Left colon (tissue), 2 donors: ENCODE measurements around the gene OPRD1. TPM values are rescaled to one million over a fixed set of nuclear protein-coding genes. Genes with fewer than 3 reads are reported as not detected.
A peak's percentile ranks its signal among the peaks of the same experiment; 100 is the strongest.
"Not testable (repeated sequence)": the region's sequence is repeated elsewhere in the genome, so short reads cannot be mapped to it uniquely, and the experiment has no call there.

ENCODE experiments used
- ATAC-seq: fragments of 200-7000 bp; cut with Tn5 transposase; one replicate; pipeline ENCODE4 v1.9.1; 2020; ENCODE audit warnings: mild to moderate bottlenecking, moderate library complexity
- DNase-seq, 2 donors: peaks; one replicate each; pipeline ENCODE4 v3.0.0-alpha.2; 2020
- intact Hi-C, 2 donors: fragments of 100-400 bp; cut with DNase I in 1 of 2; cut with micrococcal nuclease in 1 of 2; formaldehyde crosslinking; loops; one replicate each; pipeline versions ENCODE4 v1.11.2 to v1.14.0; 2022; cut with DNase I, micrococcal nuclease
- long read RNA-seq: library from polyadenylated mRNA; unstranded; transcript quantifications from one replicate; pipeline ENCODE4 v2.0.0, GENCODE V29; 2021
- total RNA-seq, 2 donors: library from RNA; stranded (reverse); fragmentation: NEBNext Ultra II Directional; extraction: Animal tissue kit (Norgen Biotek cat#: 25700); gene quantifications; one replicate each; pipeline ENCODE4 v1.2.1, GENCODE V29; 2021
- donor health status: DM: no; HTN: no; CAD: no.
- donor health status: DM: yes; HTN: yes; CAD: no.

The OPRD1 gene
- under 1 TPM; 0.08 to 0.09 TPM for total RNA-seq
- long read RNA-seq: 0 reads

- no peak for ATAC-seq
- intact Hi-C loops: no loop called here
Measured at GRCh38 chr1:28811766-28812668, at the start of gene OPRD1. TSS of gene OPRD1 (plus strand) at chr1:28812170. CDS start at chr1:28812384, 214 bp downstream.

GRCh38 chr1:28766532-28767183 is 45.3 kb upstream of the OPRD1 start:
- ATAC-seq (no peak), DNase-seq (no peak)
- intact Hi-C loops: no loop called here

More at GRCh38 chr1:28811766-28812668, at the start of gene OPRD1:
- no peak for DNase-seq

- intact Hi-C loops: no loop called here
- DNase-seq: no peak
- no peak for ATAC-seq
Measured at GRCh38 chr1:28770601-28771165, 41.3 kb upstream of the OPRD1 start.

GRCh38 chr1:28771921-28772320 is 40.0 kb upstream of the OPRD1 start:
- not testable (repeated sequence) for DNase-seq

DNA sequence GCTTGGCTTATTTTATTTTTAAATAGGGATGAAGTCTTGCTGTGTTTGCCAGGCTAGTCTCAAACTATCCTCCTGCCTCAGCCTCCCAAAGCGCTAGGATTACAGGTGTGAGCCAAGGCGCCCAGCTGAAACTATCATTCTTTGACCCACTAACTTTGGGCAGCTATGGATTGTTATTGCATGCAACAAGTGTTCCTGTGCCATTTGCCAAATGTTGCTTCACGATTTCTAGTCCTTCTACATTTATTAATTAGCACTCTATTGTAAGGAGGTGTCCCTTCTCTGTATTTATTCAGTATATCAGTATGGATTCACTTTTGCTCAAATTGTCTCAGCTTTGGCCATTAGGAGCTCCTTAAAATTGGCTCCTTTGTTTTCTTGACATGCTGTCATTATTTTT is 38.9 kb upstream of the OPRD1 start:
- intact Hi-C loops: no loop called here
- ATAC-seq (no peak), DNase-seq (no peak)

More at GRCh38 chr1:28771921-28772320, 40.0 kb upstream of the OPRD1 start:
- intact Hi-C loops, ATAC-seq: not testable (repeated sequence)

DNA sequence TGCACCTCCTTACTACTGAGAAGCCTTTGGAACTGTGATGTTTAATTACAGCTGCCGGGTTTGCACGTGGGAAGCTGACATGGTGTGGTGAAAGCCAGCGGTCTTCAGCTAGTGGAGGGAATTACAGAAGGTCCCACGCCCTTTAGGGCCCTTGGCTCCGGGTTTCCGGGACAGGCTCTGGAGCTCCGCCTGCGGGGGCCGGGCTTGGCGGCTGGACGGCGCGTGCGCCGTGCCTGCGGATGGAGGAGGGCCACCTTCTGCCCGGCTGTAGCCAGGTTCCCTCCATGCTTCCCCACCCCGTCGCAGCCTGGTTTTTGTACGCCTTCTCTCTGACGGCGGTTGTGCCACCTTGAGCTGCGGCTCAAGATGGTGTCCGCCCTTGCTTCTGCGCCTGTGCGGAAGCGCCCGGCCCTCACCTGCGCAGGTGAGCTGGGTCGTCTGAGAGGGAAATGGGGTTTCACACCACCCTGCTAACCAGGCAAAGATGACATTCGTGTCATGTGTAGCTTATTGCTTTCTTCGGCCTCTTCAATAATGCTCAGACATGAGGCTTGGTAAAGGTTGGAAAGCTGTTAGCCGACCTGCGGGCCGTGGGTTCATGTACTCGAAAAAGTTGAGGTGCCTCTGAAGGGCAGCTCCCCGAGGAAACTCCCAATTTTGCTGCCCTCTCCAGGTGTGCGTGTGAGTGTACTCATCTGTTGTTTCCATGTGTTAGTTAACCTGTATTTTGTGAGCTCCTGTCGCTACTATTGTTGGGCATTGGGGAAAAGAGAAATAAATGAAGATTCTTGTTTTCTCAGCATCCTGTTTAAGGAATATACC is 36.6 kb upstream of the OPRD1 start:
- peak; percentile 96 for ATAC-seq
- intact Hi-C loops: no loop called here
- DNase-seq: peak; percentile 85

GRCh38 chr1:28776341-28776740 is 35.6 kb upstream of the OPRD1 start:
- intact Hi-C loops: no loop called here
- ATAC-seq: no peak
- no peak for DNase-seq

- ATAC-seq (no peak), DNase-seq (no peak)
- intact Hi-C loops: no loop called here
Measured at GRCh38 chr1:28778021-28778420, 33.9 kb upstream of the OPRD1 start.

DNA sequence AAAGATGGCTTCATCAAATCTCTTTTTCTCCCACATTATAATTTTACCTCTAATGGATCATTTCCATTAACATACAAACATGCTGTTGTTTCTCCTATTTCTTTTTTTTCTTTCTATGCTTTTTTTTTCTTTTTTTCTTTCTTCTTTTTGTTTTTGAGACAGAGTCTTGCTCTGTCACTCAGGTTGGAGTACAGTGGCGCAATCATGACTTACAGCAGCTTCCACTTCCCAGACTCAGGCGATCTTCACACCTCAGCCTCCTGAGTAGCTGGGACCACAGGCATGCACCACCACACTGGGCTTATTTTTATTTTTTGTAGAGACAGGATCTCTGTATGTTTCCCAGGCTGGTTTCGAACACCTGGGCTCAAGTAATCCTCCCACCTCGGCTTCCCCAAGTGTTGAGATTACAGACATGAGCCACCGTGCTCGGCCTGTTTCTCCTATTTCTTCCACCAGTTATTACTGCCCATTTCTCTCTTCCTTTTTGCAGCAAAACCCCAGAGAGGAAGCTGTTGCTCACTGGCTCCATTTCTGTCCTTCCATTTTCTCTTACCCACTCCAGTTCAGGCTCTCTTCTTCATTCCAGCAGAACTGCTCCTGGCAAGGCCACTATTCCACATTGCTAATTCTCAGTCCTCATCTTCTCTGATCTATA is 32.1 kb upstream of the OPRD1 start:
- intact Hi-C loops: loop anchor here (5.0 to 10.0 kb wide), 3 partner anchors 97 to 425 kb away; no protein-coding TSS in a partner anchor
- ATAC-seq (no peak), DNase-seq (no peak)

DNA sequence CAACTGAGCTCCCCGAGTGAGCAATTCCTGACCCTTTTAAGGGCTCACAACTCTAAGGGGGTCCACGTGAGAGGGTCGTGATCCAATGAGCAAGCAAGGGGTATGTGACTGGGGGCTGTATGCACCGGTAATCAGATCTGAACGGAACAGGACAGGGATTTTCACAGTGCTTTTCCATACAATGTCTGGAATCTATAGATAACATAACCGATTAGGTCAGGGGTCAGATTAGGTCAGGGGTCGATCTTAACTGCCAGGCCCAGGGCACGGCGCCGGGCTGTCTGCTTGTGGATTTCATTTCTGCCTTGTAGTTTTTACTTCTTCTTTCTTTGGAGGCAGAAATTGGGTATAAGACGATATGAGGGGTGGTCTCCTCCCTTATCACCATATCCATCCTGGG is 30.7 kb upstream of the OPRD1 start:
- intact Hi-C loops: loop anchor here (5.0 to 10.0 kb wide), 3 partner anchors 96 to 423 kb away; no protein-coding TSS in a partner anchor
- ATAC-seq (no peak), DNase-seq (no peak)

DNA sequence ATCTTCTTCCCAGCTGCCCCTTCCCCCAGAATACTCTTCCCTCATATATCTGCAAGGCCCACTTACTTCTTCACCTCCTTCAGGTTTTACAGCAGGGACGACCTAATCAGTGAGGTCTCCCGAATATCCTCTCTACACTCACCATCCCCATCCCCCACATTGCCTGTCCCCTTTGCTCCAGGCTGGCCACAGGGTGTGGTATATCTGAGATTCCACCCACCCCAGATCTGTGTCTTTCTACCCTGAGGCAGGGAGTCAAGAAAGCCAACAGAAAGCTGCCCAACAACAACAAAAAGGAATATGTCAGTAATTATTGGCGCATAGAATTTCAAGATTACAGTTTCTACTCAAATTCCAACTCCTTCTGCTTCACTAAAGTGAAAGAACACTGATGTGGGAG is 30.0 kb upstream of the OPRD1 start:
- intact Hi-C loops: loop anchor here (5.0 to 10.0 kb wide), 3 partner anchors 95 to 423 kb away; no protein-coding TSS in a partner anchor
- DNase-seq: no peak
- ATAC-seq: no peak

DNA sequence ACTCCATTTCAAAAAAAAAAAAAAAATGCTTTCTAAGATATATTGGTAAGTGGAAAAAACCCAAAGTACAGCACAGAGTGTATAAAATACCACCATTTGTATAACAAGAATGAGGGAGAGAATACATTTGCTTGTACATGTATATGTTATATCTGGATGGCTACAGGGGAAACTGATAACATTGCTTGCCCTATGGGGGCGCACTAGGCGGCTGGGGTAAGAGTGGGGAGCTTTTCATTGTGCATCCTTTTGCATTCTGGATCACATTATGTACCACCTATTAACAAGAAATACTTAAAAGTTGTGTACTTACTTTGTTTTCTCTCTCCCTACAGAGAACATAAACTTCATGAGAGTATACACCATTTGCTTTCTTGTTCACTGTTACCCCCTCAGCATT is 28.6 kb upstream of the OPRD1 start:
- DNase-seq (no peak), ATAC-seq (no peak)
- intact Hi-C loops: loop anchor here (5.0 to 10.0 kb wide), 3 partner anchors 94 to 421 kb away; no protein-coding TSS in a partner anchor

GRCh38 chr1:28789412-28789811 is 22.6 kb upstream of the OPRD1 start:
- ATAC-seq (no peak), DNase-seq (no peak)
- intact Hi-C loops: loop anchor here in 1 of 2 donors (10.0 kb wide), 2 partner anchors 235 to 415 kb away; no protein-coding TSS in a partner anchor

DNA sequence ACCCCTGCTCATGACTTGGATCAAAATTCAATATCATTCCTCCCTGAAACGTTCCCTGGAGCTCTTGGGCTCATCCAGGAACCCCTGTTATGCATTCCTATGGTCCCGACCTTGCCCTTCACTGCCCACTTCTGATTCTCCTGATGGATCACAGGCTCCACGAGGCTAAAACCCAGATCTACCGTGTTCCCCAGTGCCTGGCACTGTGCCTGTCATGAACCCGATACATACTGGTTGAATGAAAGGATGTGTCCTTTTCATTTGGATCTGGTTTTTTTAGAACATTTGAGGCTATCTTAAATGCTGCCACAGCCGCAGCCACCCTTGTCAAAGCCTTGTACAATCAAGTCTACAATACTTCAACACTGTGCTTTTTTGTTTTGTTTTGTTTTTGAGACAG is 22.2 kb upstream of the OPRD1 start:
- intact Hi-C loops: loop anchor here in 1 of 2 donors (10.0 kb wide), 2 partner anchors 235 to 415 kb away; no protein-coding TSS in a partner anchor
- DNase-seq (no peak), ATAC-seq (no peak)

- ATAC-seq: no peak
- intact Hi-C loops: no loop called here
- no peak for DNase-seq
Measured at GRCh38 chr1:28790377-28791035, 21.5 kb upstream of the OPRD1 start.

DNA sequence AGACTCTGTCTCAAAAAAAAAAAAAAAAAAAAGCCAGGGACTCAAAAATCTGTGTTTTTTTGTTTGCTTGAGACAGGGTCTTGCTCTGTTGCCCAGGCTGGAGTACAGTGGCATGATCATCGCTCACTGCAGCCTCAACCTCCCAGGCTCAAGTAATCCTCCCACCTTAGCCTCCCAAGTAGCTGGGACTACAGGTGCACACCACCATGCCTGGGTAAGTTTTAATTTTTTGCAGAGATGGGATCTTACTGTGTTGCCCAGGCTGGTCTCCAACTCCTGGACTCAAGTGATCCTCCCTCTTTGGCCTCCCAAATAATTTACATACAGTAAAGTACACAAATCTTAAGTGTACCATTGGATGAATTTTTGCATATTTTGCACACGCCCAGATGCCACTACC is 20.0 kb upstream of the OPRD1 start:
- ATAC-seq, intact Hi-C loops, DNase-seq: not testable (repeated sequence)

DNA sequence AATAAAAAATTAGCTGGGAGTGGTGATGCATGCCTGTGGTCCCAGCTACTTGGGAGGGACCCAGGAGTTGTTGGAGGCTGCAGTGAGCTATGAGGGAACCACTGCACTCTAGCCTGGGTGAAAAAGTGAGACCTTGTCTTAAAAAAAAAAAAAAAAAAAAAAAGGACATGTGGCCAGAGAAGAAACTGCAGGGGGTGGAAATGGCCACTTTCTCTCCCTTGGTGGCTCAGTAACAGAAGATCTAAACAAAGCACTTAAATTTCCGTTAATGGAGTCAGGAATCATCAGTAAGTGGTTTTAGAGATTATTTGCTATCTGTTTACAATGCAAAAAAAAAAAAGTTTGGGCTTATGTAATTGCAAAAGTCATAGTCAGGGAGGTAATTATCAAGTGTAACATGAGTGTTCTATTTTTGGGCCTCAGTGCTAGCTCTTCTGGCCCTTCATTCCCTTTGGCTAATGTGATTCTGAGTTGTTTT is 19.3 kb upstream of the OPRD1 start:
- intact Hi-C loops: no loop called here
- no peak for ATAC-seq

More for the DNA sequence above, 19.3 kb upstream of the OPRD1 start:
- DNase-seq: no peak
